H9 (cell line): ENCODE data around the gene MORN5. TPM values are rescaled to one million over a fixed set of nuclear protein-coding genes. Genes with fewer than 3 reads are reported as not detected.

Experiments used
- DNase-seq: peaks from one replicate; pipeline ENCODE4 v3.0.0-alpha.2; 2017
- H2AFZ ChIP-seq: one replicate; pipeline ENCODE4 v1.6.1; 2013; ENCODE audit warnings: mild to moderate bottlenecking, low read length, control low read depth, moderate library complexity
- H2AK5ac ChIP-seq: 2 replicates; pipeline ENCODE4 v1.6.1; 2013; ENCODE audit warnings: low read length, control low read depth, mixed read lengths; ENCODE audit not compliant: insufficient read length
- H2BK120ac ChIP-seq: one replicate; pipeline ENCODE4 v1.6.1; 2013; ENCODE audit warnings: low read depth, mild to moderate bottlenecking, low read length, control low read depth, inconsistent platforms; ENCODE audit not compliant: poor library complexity, severe bottlenecking
- H2BK12ac ChIP-seq: 2 replicates; pipeline ENCODE4 v1.6.1; 2013; ENCODE audit warnings: low read length, control low read depth, mixed read lengths, low read depth; ENCODE audit not compliant: insufficient read length
- H2BK15ac ChIP-seq: 2 replicates; pipeline ENCODE4 v1.6.1; 2013; ENCODE audit warnings: low read depth, low read length, control low read depth
- H2BK20ac ChIP-seq: one replicate; pipeline ENCODE4 v1.6.1; 2013; ENCODE audit warnings: low read depth, mild to moderate bottlenecking, low read length, control low read depth, inconsistent platforms; ENCODE audit not compliant: poor library complexity, severe bottlenecking
- H2BK5ac ChIP-seq: 2 replicates; pipeline ENCODE4 v1.6.1; 2013; ENCODE audit warnings: low read length, control low read depth, mixed read lengths; ENCODE audit not compliant: insufficient read length
- H3K14ac ChIP-seq: 2 replicates; pipeline ENCODE4 v1.6.1; 2013; ENCODE audit warnings: low read length, control low read depth; ENCODE audit not compliant: insufficient read depth
- H3K18ac ChIP-seq: 2 replicates; pipeline ENCODE4 v1.6.1; 2013; ENCODE audit warnings: low read depth, mild to moderate bottlenecking, mixed read lengths, low read length, control low read depth; ENCODE audit not compliant: insufficient read length
- H3K23ac ChIP-seq: 2 replicates; pipeline ENCODE4 v1.6.1; 2013; ENCODE audit warnings: low read length, control low read depth, mixed read lengths, low read depth; ENCODE audit not compliant: insufficient read length
- H3K23me2 ChIP-seq: 2 replicates; pipeline ENCODE4 v1.6.1; 2013; ENCODE audit warnings: low read depth, mild to moderate bottlenecking, mixed read lengths, low read length, control low read depth; ENCODE audit not compliant: insufficient read length, poor library complexity, severe bottlenecking
- H3K27ac ChIP-seq: 2 replicates; pipeline ENCODE4 v1.5.1; 2013; ENCODE audit warnings: low read length, control low read depth, mixed read lengths, low read depth; ENCODE audit not compliant: insufficient read length
- H3K27me3 ChIP-seq: 2 replicates; pipeline ENCODE4 v1.6.1; 2013; ENCODE audit warnings: low read length, control low read depth, inconsistent platforms; ENCODE audit not compliant: insufficient read depth
- H3K4ac ChIP-seq: 2 replicates; pipeline ENCODE4 v1.6.1; 2013; ENCODE audit warnings: low read depth, mild to moderate bottlenecking, control low read depth, inconsistent platforms, low read length, moderate library complexity
- H3K4me1 ChIP-seq: 2 replicates; pipeline ENCODE4 v1.6.1; 2013; ENCODE audit warnings: low read length, control low read depth, inconsistent platforms; ENCODE audit not compliant: insufficient read depth
- H3K4me2 ChIP-seq: 2 replicates; pipeline ENCODE4 v1.6.1; 2013; ENCODE audit warnings: low read length, control low read depth, mixed read lengths; ENCODE audit not compliant: insufficient read length, insufficient read depth
- H3K56ac ChIP-seq: 2 replicates; pipeline ENCODE4 v1.6.1; 2013; ENCODE audit warnings: low read depth, mild to moderate bottlenecking, mixed read lengths, low read length, control low read depth; ENCODE audit not compliant: insufficient read length
- H3K79me1 ChIP-seq: 2 replicates; pipeline ENCODE4 v1.6.1; 2013; ENCODE audit warnings: low read depth, mild to moderate bottlenecking, moderate library complexity, low read length, control low read depth, inconsistent platforms; ENCODE audit not compliant: insufficient read depth, poor library complexity, severe bottlenecking
- H3K79me2 ChIP-seq: 2 replicates; pipeline ENCODE4 v1.6.1; 2013; ENCODE audit warnings: low read length, control low read depth, inconsistent platforms; ENCODE audit not compliant: insufficient read depth
- H3K9ac ChIP-seq: 2 replicates; pipeline ENCODE4 v1.6.1; 2013; ENCODE audit warnings: low read length, control low read depth, mixed read lengths; ENCODE audit not compliant: insufficient read length; ENCODE audit errors: extremely low read depth
- H3K9me3 ChIP-seq: one replicate; pipeline ENCODE4 v1.6.1; 2013; ENCODE audit warnings: low read depth, low read length, inconsistent platforms; ENCODE audit not compliant: control insufficient read depth
- H3T11ph ChIP-seq: one replicate; pipeline ENCODE4 v1.6.1; 2013; ENCODE audit warnings: mild to moderate bottlenecking, low read length, control low read depth, inconsistent platforms
- H4K20me1 ChIP-seq: one replicate; pipeline ENCODE4 v1.6.1; 2013; ENCODE audit not compliant: control insufficient read depth, insufficient read length, insufficient read depth
- H4K5ac ChIP-seq: 2 replicates; pipeline ENCODE4 v1.6.1; 2013; ENCODE audit warnings: low read depth, mild to moderate bottlenecking, mixed read lengths, low read length, control low read depth; ENCODE audit not compliant: insufficient read length
- H4K8ac ChIP-seq: replicated peaks from 2 replicates; pipeline ENCODE4 v1.6.1; 2013; ENCODE audit warnings: low read length, control low read depth, mixed read lengths, low read depth; ENCODE audit not compliant: insufficient read length
- H4K91ac ChIP-seq: 2 replicates; pipeline ENCODE4 v1.6.1; 2013; ENCODE audit warnings: low read depth, mild to moderate bottlenecking, moderate library complexity, mixed read lengths, low read length, control low read depth; ENCODE audit not compliant: insufficient read length
- H3K27ac Mint-ChIP-seq, 3 experiments: 2 replicates in 2 of 3; 3 replicates in 1 of 3; pipeline ENCODE4 v1.8.0; 2020 to 2021; ENCODE audit warnings: mixed read lengths in 3 of 3, mild to moderate bottlenecking in 1 of 3, moderate library complexity in 1 of 3
- H3K27me3 Mint-ChIP-seq: 2 replicates; pipeline ENCODE4 v1.8.0; 2021; ENCODE audit warnings: low read depth, mild to moderate bottlenecking, moderate library complexity, mixed read lengths
- H3K36me3 Mint-ChIP-seq, 3 experiments: 2 replicates in 2 of 3; 3 replicates in 1 of 3; pipeline ENCODE4 v1.8.0; 2020 to 2021; ENCODE audit warnings: low read depth in 3 of 3, mixed read lengths in 3 of 3; ENCODE audit not compliant: insufficient read depth in 1 of 3
- H3K4me1 Mint-ChIP-seq, 2 experiments: 2 replicates each; pipeline ENCODE4 v1.8.0; 2020; ENCODE audit warnings: mixed read lengths in 2 of 2
- H3K4me3 Mint-ChIP-seq, 2 experiments: 2 replicates in 1 of 2; 3 replicates in 1 of 2; pipeline ENCODE4 v1.8.0; 2020 to 2021; ENCODE audit warnings: mild to moderate bottlenecking in 2 of 2, mixed read lengths in 2 of 2, moderate library complexity in 1 of 2
- H3K9me3 Mint-ChIP-seq, 2 experiments: 2 replicates in 1 of 2; 3 replicates in 1 of 2; pipeline ENCODE4 v1.8.0; 2020; ENCODE audit warnings: mild to moderate bottlenecking in 2 of 2, mixed read lengths in 2 of 2, moderate library complexity in 1 of 2
- WGBS: extraction: QIAGEN DNeasy Blood & Tissue Kit; methylation state at CpG from one replicate; pipeline ENCODE4 v1.1.7; 2013; ENCODE audit warnings: missing lambda C conversion rate, low lambda C conversion rate, mixed read lengths; ENCODE audit not compliant: insufficient read length; ENCODE audit errors: extremely low coverage; 5-methylcytosine and 5-hydroxymethylcytosine counted together
- total RNA-seq: library from RNA; stranded (reverse); gene quantifications from 2 replicates; pipeline ENCODE4 v1.2.1, GENCODE V29; 2021
- TF ChIP-seq, protein P1 (sequence below): fragments of 200-600 bp; sonication (generic); conservative IDR thresholded peaks from 3 replicates; pipeline ENCODE4 v1.8.0; 2021; ENCODE audit warnings: antibody characterized with exemption, mild to moderate bottlenecking

Gene MORN5
- total RNA-seq, 1 experiment from 2014 or later: not detected

DNA sequence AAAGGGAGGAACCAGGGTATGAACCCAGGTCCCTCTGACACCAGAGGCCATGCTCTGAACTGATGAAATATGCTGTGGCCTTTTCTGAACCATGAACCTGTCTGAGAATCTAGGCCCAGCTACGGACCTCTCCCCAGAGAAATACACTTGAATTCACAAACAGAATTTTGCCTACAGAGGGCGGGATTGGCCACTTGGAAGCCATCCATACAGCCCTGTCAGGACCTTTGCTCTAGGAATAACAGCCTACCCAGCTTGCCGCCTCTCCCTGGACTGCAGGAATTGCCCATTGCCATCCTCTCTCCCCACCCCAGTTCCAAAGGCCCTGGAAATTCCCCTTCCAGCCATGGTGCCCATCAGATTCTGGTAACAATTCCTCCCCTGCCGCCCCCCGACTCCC, 26.6 kb downstream of the MORN5 start:
- Histone ChIP-seq H3K23me2 (no peaks in the 10 kb centered on the region), H2BK15ac (no peak overlapping the region), H2AFZ (no peak overlapping the region), H4K5ac (no peak overlapping the region), H2BK20ac (no peak overlapping the region), H4K8ac (no peak overlapping the region), H4K20me1 (no peaks in the 10 kb centered on the region), H2BK12ac (no peak overlapping the region), H3K18ac (no peak overlapping the region), H3K23ac (no peak overlapping the region), H3T11ph (no peak overlapping the region), H2BK120ac (no peak overlapping the region), H3K9me3 (no peaks in the 10 kb centered on the region), H3K56ac (no peak overlapping the region), H4K91ac (no peak overlapping the region), H3K9ac (no peak overlapping the region), H3K4me2 (no peak overlapping the region), H3K27me3 (no peaks in the 10 kb centered on the region), H3K4ac (no peak overlapping the region), H2AK5ac (no peak overlapping the region), H3K4me1 (no peaks in the 10 kb centered on the region), H3K79me1 (no peaks in the 10 kb centered on the region), H3K27ac (no peak overlapping the region), H3K14ac (no peak overlapping the region), H2BK5ac (no peak overlapping the region), H3K79me2 (no peaks in the 10 kb centered on the region)
- Mint-ChIP-seq H3K27ac (no peak overlapping the region), H3K27me3 (no peaks in the 10 kb centered on the region; the same call in 1 of the 2 replicates), H3K36me3 (no peaks in the 10 kb centered on the region), H3K4me3 (no peak overlapping the region), H3K9me3 (no peaks in the 10 kb centered on the region), H3K4me1 (peaks cover 1 to 4% of the 10 kb centered on the region in 2 experiments; a peak in 3 of 4 replicates)
- DNase-seq: no peak
- TF ChIP-seq, protein P1, sequence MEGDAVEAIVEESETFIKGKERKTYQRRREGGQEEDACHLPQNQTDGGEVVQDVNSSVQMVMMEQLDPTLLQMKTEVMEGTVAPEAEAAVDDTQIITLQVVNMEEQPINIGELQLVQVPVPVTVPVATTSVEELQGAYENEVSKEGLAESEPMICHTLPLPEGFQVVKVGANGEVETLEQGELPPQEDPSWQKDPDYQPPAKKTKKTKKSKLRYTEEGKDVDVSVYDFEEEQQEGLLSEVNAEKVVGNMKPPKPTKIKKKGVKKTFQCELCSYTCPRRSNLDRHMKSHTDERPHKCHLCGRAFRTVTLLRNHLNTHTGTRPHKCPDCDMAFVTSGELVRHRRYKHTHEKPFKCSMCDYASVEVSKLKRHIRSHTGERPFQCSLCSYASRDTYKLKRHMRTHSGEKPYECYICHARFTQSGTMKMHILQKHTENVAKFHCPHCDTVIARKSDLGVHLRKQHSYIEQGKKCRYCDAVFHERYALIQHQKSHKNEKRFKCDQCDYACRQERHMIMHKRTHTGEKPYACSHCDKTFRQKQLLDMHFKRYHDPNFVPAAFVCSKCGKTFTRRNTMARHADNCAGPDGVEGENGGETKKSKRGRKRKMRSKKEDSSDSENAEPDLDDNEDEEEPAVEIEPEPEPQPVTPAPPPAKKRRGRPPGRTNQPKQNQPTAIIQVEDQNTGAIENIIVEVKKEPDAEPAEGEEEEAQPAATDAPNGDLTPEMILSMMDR: peak; percentile 34; the same call in 2 of the 3 replicates
- no CpG with 5 or more reads among the region's 5 CpGs for WGBS
